HG03025 (cell line): Measurements from ENCODE around the gene TNNT3.
"Not testable (repeated sequence)": the region's sequence is repeated elsewhere in the genome, so short reads cannot be mapped to it uniquely, and the experiment has no call there.

ENCODE experiments used
- ATAC-seq: cut with Tn5 transposase; IDR thresholded peaks from one replicate; pipeline ENCODE4 v1.9.1; 2021; ENCODE audit warnings: mild to moderate bottlenecking, moderate library complexity; ENCODE audit not compliant: unreplicated experiment, low FRiP score

TNNT3 gene

DNA sequence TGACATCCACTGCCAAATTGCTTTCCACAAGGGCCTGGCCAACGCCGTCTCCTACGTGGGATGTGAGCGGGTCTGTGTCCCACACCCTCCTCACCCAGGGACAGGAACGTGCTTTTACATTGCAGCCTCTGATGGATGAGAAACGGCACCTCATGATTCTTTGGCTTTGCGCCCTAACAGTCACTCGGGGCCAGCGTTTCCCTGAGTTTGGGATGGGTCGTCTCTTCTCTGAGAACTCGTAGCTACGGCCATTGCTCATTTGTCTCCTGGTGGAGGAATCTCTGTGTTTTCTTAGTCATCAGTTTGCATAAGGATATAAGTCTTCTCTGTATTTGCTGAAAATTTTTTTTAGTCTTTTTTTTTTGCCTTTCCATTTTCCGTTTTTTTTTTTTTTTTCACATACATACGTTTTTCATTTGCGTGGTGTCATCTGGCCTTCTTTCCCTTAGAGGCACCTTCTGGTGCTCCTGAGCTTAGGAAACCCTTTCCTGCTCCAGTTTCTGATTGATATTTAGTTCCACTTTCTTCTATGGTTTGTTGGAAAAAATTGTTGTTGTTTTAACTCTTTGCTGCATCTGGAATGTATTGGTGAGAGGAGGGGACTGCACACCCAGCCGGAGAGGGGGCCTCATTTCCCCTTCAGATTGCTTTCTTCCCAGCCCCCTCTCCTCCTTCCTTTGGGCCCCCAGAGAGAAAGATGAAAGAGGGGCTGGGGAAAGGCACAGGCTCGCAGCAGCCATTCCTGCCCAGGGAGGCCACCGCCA, 12.0 kb downstream of the TNNT3 start:
- ATAC-seq: no peak

DNA sequence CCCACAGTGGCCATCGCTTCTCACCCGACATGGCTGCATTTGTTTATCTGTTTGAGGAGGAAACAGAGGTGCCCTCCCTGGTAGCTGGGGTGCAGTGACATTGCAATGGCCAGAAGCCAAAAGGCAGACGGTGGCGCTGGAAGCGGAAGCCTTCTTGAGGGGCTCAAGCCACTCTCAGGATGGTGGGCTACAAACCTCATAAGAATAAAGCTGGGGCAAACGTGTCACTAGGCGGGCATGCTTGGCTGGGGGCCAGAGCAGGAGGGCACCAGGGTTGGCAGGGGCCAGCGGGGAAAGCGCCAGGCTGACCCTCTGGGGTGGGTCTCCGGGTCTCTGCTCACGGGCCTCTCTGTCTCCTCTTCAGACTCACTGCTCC, 12.6 kb downstream of the TNNT3 start:
- no peak for ATAC-seq

DNA sequence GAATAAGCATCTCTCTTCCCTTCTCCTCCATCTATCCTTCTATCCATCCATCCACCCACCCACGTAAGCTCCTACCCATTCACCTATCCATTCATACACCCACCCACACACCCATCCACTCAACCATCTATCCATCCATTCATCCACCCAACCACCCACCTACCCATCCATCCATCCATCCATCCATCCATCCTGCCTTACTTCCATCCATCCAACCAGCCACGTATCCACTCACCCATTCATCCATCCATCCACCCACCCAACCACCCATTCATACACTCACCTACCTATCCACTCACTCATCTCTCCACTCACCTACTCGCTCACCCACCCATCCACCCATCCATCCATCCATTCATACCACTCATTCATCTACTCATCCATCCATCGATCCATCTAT, 13.2 kb downstream of the TNNT3 start:
- no peak for ATAC-seq

DNA sequence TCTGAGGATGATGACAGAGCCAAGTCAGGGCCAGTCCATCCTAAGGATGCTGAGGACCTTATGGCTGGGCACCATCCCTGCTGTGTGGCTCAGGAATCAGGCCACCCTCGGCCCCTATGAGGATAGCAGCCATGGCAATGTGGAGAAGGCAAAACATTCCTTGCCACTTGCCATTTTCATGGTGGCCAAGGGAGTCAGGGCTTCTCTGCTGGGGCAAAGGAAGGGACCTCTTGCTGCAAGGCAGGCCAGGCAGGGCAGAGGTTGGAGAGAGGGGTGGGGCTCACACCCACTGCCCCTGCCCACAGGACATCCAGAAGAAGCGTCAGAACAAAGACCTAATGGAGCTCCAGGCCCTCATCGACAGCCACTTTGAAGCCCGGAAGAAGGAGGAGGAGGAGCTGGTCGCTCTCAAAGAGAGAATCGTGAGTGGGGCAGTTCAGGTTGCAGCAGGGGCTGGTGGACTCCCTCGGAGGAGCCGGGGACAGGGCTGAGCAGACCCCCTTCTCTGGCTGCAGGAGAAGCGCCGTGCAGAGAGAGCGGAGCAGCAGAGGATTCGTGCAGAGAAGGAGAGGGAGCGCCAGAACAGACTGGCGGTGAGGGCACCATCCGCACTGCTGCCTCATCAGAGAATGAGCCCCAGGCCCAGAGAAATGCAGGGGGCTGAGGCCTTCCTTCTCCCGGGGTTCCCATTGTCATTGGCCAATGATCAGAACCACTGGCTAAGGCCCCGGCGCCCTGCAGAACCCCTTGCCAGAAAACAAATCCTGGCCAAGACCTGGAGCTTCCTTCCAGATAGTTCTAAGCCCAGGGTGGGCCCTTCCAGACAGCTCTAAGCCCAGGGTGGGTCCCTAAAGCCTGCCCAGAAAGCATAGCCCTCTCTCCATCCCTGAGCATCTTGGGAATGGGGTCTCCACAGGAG, 14.2 kb downstream of the TNNT3 start:
- ATAC-seq: no peak

DNA sequence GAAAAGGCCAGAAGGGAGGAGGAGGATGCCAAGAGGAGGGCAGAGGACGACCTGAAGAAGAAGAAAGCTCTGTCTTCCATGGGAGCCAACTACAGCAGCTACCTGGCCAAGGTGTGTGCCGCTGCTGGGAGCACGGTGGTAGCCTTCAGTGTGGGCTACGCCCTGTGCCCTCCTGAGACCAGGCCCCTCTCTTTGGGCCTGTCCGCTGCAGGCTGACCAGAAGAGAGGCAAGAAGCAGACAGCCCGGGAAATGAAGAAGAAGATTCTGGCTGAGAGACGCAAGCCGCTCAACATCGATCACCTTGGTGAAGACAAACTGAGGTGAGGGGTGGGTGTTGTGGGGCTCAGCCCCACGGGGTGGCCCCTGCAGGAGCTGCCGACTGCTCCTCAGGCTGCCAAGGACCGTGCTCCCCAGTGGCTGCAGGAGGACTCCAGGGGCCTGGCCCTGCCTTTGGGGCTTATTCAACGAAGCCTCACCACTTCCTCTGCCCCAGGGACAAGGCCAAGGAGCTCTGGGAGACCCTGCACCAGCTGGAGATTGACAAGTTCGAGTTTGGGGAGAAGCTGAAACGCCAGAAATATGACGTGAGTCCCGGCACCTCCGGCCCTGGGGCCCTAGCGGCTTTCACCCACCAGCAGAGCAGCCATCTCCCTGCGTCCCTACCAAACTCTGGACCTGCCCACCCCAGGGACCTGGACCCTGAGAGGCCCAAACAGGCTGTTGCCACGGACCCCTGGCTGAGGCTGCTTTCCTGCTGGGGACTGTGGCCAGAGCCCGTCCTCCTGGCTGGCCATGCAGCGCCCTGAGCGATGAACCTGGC, 15.0 kb downstream of the TNNT3 start:
- no peak for ATAC-seq

DNA sequence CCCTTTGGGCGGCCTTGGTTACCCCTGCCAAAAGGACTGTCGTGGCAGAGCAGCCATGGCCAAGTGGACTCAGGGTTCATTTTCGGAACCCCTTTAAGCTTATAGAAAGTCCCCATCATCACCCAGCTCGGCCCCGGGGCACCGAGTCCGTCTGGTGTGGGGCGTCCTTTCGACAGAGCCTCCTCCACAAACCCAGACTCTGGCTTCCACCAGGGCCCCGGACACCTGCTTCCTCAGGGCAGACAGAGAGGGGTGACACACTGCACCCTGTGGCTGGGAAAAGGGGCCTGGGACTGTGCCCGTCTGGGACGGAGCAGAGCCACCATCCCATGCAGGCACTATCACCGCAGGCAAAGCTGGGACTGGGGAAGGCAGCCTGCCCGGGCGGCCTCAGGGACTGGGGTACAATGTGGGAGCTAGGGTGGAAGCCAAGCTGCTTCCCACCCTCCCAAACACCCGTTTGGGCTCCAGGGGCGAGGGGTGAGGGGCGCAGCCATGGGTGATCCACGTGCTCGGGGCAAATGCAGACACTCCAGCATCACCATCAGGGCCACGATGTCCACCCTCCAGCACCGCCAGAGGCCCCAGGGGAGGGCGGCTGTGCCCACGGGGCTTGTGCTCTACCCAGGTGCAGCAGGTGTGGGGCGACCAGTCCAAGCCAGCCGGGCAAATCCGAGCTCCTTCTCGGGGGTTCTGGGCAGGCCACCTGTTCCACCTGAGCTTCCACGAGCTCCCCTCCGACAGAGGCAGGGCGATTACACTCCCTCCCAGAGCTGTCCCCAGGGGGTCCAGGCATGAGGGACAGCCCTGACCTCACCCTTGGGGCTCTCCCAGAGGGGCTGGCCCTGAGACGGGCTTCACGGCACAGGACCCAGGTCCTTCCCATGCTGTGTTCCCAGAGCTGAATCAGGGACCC, 15.9 kb downstream of the TNNT3 start:
- ATAC-seq: no peak

DNA sequence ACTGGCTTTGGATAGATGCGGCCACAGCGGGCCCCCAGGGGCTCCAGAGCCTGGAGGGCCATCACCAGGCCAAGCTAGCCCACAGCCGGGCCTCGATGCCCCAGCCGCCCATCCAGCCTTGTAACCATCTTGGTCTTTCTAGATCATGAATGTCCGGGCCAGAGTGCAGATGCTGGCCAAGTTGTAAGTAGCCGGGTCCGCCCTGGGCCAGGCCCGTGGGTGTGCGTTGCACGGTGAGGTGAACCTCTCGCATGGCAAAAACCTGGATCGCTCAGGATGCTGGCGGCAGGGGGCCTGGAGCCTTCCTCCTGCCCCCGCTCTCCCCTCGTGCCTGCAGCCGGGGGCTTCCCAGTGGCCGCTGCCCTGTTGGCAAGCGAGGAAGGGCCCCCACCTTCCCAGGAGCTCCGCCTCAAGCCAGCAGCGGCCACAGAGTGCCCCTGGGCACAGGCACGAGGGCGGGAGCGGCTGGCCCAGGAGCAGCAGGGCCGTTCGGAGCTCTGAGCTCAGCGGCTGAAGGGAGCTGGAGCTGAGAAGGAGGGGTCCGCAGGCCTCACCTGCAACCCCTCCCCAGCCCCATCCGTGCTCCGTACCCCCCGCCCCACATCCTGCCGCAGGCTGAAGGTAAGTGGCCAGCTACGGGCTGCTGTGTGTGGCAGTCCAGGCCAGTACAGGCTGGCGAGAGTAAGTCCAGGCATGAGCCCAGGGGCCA, 16.7 kb downstream of the TNNT3 start:
- no peak for ATAC-seq

DNA sequence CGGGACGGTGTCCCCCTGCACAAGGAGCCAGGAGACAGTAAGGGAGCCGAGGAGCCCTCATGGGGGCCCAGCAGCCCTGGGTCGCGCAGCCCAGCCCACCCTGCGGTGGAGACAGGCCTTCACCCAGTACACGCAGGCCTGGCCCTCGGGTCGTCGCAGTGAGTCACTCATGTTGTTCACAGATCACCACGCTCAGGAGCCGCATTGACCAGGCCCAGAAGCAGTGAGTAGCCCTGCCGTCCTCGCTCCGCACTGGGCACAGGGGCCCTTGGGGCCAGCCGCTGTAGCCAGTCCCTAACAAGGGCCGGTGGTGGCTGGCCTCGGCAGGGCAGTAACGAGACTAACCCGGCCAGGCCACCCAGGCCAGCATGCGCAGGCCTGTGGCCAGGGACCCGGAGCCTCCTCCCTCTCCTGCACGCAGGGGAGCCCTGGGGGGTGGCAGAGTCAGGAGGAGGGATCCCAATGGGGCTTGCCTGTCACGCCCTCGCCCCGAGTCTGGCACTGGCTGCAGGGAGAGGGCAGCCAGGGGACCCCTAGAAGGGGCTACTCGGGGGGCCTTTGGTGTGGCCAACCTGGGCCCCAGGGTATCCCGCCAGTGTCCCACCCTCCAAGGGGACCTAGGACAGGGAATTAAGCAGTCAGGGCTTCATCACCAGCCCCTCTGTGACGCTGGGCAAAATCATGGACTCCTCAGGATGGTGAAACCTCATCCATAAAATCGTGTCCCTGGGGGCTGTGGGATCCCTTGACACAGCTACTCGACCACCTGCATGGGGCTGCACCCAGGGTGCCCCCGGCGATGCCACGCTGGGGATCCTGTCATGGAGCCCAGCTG, 17.5 kb downstream of the TNNT3 start:
- no peak for ATAC-seq

DNA sequence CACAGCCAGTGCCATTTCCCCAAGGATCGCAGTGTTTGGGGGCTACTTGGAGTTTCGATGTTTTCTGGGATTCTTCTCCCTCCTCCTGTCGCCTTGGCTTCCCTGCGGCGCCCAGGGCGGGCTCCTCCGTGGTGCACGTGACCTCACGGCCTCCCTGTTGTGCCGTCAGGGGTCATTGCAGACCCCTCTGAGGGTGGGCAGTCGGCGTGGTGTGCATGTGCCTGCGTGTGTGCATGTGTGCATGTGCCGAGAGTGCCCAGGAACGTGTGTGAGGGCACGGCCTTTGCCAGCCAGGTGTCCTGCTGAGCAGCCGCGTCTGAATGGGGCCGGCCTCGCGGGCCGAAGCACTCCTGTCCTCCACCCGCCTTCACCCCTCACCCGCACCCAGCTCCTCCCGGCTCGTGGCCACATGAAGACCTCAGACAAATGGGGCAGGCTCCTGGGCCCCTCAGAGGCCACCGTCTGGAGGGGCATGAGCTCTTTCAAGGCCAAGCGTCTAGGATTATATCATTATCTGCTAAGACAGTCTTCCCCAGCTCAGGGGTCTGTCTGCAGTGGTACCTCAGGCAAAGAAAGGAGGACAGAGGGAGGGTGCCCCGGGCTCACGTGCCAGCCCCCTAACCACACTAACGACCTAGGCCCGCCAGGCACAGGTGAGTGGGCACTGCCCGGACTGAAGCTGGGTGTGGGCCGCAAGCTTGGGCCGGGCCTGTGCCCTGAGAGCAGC, 18.3 kb downstream of the TNNT3 start:
- no peak for ATAC-seq

DNA sequence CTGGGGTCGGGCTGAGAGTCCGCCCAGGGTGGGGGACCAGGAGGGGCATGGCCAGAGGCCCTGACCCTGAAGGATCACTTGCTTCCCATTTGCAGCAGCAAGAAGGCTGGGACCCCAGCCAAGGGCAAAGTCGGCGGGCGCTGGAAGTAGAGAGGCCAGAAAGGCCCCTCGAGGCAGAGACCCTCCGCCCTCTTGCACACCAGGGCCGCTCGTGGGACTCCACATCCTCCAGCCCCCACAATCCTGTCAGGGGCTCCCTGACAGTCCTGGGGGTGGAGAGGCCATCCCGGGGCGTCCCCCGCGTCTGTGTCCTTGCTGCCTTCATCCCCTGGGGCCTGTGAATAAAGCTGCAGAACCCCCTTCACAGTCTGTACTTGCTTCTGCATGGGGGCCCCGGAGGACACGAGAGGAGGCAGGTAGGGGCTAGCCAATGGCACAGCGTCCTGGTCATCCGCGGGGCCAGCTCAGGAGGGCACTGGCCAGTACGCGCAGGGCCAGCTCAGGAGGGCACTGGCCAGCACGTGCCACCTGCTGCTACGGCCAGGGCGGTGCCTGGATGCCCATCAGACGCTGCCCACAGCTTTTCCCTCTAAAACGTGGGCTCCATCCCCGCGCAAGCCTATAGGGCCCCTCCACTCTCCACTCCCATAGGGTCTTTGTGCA, 19.0 kb downstream of the TNNT3 start:
- ATAC-seq: no peak

DNA sequence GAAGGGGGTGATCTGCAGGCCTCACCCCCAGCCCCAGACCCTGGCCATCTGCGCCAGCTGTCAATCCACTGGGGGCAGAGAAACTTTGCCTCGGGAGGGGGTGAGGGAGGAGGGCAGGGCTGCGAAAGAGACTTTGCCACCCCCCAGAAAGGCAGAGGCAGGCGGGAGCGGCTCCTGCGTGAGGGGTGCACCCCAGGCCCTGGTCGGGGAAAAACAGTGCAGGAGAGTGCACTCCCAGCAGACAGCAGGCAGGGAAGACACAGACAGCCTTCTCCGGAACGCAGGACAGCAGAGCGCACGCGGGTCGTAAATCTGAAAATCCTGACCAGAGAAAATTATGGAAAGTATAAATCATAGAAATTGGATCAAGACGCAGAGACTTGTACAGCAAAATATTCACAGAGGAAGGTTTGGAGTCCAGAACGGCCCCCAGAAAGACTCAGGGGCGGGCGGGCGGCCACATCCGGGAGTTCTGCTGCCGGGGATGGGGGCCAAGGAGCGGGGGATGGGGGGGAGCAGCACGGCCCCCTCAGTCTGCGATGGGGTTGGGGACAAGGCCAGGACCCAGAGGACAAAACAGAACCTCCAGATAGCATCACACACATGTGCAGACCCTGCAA, 19.6 kb downstream of the TNNT3 start:
- no peak for ATAC-seq

DNA sequence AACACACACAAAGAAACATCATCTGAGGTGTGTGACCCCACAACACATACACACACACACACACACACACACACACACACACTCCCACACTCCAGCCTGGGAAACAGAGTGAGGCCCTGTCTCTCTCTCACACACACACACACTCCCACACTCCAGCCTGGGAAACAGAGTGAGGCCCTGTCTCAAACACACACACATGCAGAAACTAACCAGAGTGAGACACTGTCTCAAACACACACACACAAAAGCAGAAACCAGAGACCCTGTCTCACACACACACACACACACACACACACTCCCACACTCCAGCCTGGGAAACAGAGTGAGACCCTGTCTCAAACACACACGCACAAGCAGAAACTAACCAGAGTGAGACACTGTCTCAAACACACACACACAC, 20.3 kb downstream of the TNNT3 start:
- not testable (repeated sequence) for ATAC-seq

DNA sequence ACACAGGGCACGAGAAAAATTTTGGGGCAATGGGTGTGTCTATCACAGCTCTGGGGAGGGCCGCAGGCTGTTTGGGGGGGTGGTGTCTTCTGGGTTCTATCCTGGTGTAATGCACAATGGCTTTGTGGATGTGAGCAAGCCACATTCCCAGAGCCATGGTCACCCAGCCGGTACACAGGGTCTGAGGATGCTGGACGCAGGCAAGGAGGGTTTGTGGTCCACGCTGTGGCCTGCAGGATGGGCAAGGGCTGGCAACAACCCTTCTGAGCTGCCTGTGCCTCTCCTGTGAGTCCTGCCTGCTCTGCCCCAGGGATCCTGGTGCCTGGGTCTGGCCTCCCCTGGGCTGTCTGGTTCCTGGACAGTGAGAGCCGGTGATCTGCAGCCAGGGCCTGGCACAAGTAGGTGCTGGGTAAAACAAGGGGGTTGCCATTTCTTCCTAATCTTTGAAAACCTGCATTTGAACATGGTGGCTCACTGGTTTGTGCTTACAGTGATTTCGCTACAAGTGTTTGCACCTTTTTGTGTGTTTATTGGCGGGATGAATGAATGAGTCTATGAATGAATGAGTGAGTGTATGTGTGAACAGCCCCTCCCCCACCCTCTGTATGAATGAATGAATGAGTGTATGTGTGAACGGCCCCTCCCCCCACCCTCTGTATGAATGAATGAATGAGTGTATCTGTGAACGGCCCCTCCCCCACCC, 23.2 kb downstream of the TNNT3 start:
- no peak for ATAC-seq

DNA sequence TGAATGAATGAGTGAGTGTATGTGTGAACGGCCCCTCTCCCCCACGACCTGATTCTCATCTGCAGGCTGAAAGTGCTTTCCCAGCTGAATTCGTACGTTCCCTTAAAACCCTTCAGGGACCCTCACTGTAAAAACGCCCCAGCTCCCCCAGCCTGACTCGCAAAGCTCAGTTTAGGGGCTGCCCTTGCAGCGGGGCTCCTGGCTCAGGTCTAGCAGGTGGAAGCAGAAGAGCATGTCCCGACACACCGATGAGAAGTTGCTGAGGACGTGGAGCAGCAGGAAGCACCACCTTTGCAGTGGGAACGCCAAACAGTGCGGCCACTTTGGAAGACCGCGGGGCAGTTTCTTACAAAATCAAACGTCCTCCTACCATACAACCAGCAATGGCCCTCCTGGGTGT, 24.1 kb downstream of the TNNT3 start:
- no peak for ATAC-seq

DNA sequence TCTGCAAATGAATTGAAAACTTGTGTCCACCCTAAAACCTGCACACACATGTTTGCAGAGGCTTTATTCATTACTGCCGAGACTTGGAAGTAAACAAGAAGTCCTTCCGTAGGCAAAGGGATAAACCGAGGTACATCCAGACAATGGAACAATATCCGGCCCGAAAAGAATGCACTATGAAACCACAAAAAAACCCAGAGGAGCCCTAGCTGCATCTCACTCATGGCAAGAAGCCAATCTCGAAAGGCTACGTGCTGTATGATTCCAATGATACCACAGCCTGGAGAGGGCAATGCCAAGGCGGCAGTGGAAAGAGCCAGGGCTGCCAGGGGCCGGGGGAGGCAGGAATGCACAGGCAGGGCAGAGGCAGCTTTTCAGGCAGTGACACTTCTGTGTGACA, 24.5 kb downstream of the TNNT3 start:
- ATAC-seq: no peak

DNA sequence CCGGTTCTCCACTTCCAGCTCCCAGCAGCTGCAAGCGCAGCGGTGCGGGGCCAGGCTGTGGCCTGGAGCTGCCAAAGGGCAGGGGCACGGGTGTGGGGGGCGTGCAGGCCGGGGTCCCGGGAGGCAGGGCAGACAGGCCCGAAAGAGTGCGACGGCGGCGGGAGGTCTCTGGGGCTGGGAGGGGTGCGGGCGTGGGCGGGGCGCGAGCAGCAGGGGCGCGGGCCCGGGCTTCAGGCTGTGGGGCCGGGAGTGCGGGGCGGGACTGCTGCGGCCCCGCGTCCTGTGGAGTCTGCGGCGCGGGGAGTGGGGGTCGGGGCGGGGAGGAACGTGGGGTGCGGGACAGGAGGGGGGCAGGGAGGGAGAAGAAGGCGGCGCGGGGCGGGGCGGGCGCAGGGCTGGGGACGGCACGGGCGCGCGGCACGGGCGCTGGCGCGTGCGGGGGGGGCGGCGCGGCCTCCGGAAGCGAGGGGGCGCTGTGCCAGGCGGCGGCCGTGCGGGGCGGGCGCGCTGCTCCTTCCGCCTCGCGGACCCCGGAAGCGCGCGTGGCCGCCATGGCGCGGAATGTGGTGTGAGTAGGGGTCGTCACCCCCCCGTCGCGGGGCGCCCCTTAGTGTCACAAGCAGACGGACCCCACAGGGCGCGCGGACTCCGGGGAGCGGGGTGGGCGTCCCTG, 27.4 kb downstream of the TNNT3 start, which contains the start of gene MRPL23:
MRPL23 (plus strand) TSS at position 521 of the 673 bp plus-strand sequence; CDS start at position 552, 31 bp downstream.
- ATAC-seq: no peak
